Gastrocnemius medialis (tissue), 4 donors: ENCODE measurements around the gene ENTPD5. TPM values are rescaled to one million over a fixed set of nuclear protein-coding genes. Genes with fewer than 3 reads are reported as not detected.
"Not testable (repeated sequence)": the region's sequence is repeated elsewhere in the genome, so short reads cannot be mapped to it uniquely, and the experiment has no call there.

Experiments used
- ATAC-seq, 2 donors: fragments of 150-250 bp; one replicate each; pipeline ENCODE4 v1.9.1; 2016
- DNase-seq, 2 donors: peaks; one replicate each; pipeline ENCODE4 v3.0.0-alpha.2; 2019
- H3K27ac ChIP-seq, 4 donors: fragments of 200-600 bp; sonication (generic); 1 replicate in 1 of 4; 2 replicates in 3 of 4; pipeline ENCODE4 v1.5.1; 2016 to 2018; ENCODE audit warnings: mild to moderate bottlenecking in 2 of 4, moderate library complexity in 1 of 4
- H3K27me3 ChIP-seq, 3 donors: fragments of 200-600 bp; sonication (generic) in 2 of 3; 1 replicate in 1 of 3; 2 replicates in 2 of 3; pipeline versions ENCODE4 v1.5.1 to v1.6.0; 2016 to 2019; ENCODE audit warnings: mild to moderate bottlenecking in 1 of 3, moderate library complexity in 1 of 3
- H3K36me3 ChIP-seq, 2 donors: fragments of 200-600 bp; sonication (generic) in 1 of 2; one replicate each; pipeline ENCODE4 v1.5.1; 2017 to 2018
- H3K4me1 ChIP-seq, 2 donors: fragments of 200-600 bp; sonication (generic) in 1 of 2; one replicate each; pipeline ENCODE4 v1.5.1; 2016 to 2017; ENCODE audit warnings: mild to moderate bottlenecking in 2 of 2
- H3K4me3 ChIP-seq, 4 donors: fragments of 200-600 bp; sonication (generic) in 3 of 4; 1 replicate in 1 of 4; 2 replicates in 3 of 4; pipeline ENCODE4 v1.5.1; 2016 to 2019; ENCODE audit warnings: mild to moderate bottlenecking in 2 of 4
- H3K9me3 ChIP-seq, 3 donors: fragments of 200-600 bp; sonication (generic) in 2 of 3; 1 replicate in 1 of 3; 2 replicates in 2 of 3; pipeline ENCODE4 v1.5.1; 2016 to 2019
- POLR2A ChIP-seq, 2 donors: fragments of 450-650 bp; IDR thresholded peaks; one replicate each; pipeline ENCODE4 v1.6.1; 2017; ENCODE audit warnings: antibody characterized with exemption in 2 of 2, mild to moderate bottlenecking in 2 of 2, moderate library complexity in 2 of 2
- in situ Hi-C, 4 donors: fragments of 200-750 bp; cut with MboI; loops; one replicate each; pipeline versions ENCODE4 v1.15.0 to v1.8.0; 2017; ENCODE audit warnings: low sequenced_read_pairs in 4 of 4
- intact Hi-C: fragments of 100-400 bp; cut with DNase I; formaldehyde crosslinking; loops from one replicate; pipeline ENCODE4 v1.15.1; 2023; ENCODE audit warnings: low total_unique reads
- total RNA-seq, 4 donors: library from RNA; depleted of rRNA; stranded (reverse); fragments of >200 nt; gene quantifications; one replicate each; pipeline versions ENCODE4 v1.1.0 to v1.2.3, GENCODE V29; 2016
- TF ChIP-seq, protein P1 (sequence below), 5 experiments: fragments of 450-650 bp in 3 of 5; fragments of 200-600 bp in 2 of 5; sonication (generic) in 2 of 5; IDR thresholded peaks in 4 of 5; conservative IDR thresholded peaks in 1 of 5; 1 replicate in 4 of 5; 2 replicates in 1 of 5; pipeline ENCODE4 v1.5.1; 2016 to 2019; ENCODE audit warnings: antibody characterized with exemption in 5 of 5, mild to moderate bottlenecking in 3 of 5, moderate library complexity in 3 of 5

Gene ENTPD5
- total RNA-seq, 4 donors from 2014 or later = 5.4 to 10.2 (median 7.3) TPM

- intact Hi-C loops = no loop called here
- Histone ChIP-seq H3K27me3 (no peaks in the 10 kb centered on the region), H3K4me3 (no peak overlapping the region), H3K36me3 (peaks cover 0 to 12% of the 10 kb centered on the region in 2 donors), H3K27ac (no peak overlapping the region), H3K4me1 (no peaks in the 10 kb centered on the region), H3K9me3 (no peaks in the 10 kb centered on the region)
- in situ Hi-C loops = no loop called here
- TF ChIP-seq, protein P1, sequence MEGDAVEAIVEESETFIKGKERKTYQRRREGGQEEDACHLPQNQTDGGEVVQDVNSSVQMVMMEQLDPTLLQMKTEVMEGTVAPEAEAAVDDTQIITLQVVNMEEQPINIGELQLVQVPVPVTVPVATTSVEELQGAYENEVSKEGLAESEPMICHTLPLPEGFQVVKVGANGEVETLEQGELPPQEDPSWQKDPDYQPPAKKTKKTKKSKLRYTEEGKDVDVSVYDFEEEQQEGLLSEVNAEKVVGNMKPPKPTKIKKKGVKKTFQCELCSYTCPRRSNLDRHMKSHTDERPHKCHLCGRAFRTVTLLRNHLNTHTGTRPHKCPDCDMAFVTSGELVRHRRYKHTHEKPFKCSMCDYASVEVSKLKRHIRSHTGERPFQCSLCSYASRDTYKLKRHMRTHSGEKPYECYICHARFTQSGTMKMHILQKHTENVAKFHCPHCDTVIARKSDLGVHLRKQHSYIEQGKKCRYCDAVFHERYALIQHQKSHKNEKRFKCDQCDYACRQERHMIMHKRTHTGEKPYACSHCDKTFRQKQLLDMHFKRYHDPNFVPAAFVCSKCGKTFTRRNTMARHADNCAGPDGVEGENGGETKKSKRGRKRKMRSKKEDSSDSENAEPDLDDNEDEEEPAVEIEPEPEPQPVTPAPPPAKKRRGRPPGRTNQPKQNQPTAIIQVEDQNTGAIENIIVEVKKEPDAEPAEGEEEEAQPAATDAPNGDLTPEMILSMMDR (IDR thresholded peaks at IDR 0.05 in 4 of 5, conservative IDR thresholded peaks at IDR 0.05 in 1 of 5) = no peak
- TF ChIP-seq POLR2A (IDR thresholded peaks at IDR 0.05) = no peak
- no peak for ATAC-seq
- no peak for DNase-seq
Observed at GRCh38 chr14:73991092-73991491, 28.0 kb downstream of the ENTPD5 start.

DNA sequence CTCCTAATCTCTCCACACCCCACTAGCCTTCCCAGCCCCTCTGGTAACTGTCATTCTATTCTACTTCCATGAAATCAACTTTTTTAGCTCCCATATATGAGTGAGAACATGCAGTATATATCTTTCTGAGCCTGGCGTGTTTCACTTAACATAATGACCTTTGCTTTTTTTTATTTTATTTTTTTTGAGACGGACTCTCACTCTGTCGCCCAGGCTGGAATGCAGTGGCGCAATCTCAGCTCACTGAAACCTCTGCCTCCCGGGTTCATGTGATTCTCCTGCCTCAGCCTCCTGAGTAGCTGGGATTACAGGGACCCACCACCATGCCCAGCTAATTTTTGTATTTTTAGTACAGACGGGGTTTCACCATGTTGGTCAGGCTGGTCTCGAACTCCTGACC is 30.4 kb downstream of the ENTPD5 start:
- peaks cover 0 to 21% of the 10 kb centered on the region in 2 donors for H3K36me3 ChIP-seq
- ATAC-seq, in situ Hi-C loops: not testable (repeated sequence)

GRCh38 chr14:73988065-73988464 is 31.0 kb downstream of the ENTPD5 start:
- no peak for ATAC-seq
- DNase-seq = no peak
- Histone ChIP-seq H3K27me3 (no peaks in the 10 kb centered on the region), H3K27ac (no peak overlapping the region), H3K36me3 (peaks cover 0 to 22% of the 10 kb centered on the region in 2 donors), H3K9me3 (no peaks in the 10 kb centered on the region), H3K4me1 (no peaks in the 10 kb centered on the region), H3K4me3 (no peak overlapping the region)
- intact Hi-C loops (no loop called here), in situ Hi-C loops (no loop called here)
- no peak for TF ChIP-seq POLR2A (IDR thresholded peaks at IDR 0.05)
- TF ChIP-seq, protein P1 (IDR thresholded peaks at IDR 0.05 in 4 of 5, conservative IDR thresholded peaks at IDR 0.05 in 1 of 5) = no peak

More for the DNA sequence above, 30.4 kb downstream of the ENTPD5 start:
- DNase-seq, H3K4me1 ChIP-seq, intact Hi-C loops, H3K27ac ChIP-seq, H3K27me3 ChIP-seq, H3K9me3 ChIP-seq, H3K4me3 ChIP-seq: not testable (repeated sequence)

DNA sequence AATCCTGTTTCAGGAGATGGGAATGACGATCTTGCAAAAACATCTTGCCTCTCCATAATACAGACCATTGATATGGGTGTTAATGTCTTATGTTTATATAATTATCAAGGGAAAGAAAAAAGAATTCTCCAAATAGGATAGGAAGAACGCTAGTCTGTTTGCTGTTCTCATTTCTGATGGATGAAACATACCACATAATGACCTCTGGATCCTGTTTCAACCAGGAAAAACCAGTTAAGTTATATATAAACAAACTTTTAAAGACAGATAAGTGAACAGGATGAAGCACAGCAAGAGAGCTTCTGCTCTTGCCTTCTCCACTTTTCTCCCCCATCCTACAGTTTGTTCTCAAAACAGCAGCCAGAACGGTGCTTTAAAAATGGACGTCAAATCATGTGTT is 41.2 kb downstream of the ENTPD5 start:
- ATAC-seq (no peak), DNase-seq (no peak)
- Histone ChIP-seq H3K4me3 (no peak overlapping the region), H3K9me3 (no peaks in the 10 kb centered on the region), H3K36me3 (peaks cover 0 to 7% of the 10 kb centered on the region in 2 donors), H3K27me3 (no peaks in the 10 kb centered on the region), H3K27ac (no peak overlapping the region), H3K4me1 (peaks cover 11 to 13% of the 10 kb centered on the region in 2 donors)
- intact Hi-C loops = no loop called here
- TF ChIP-seq POLR2A (IDR thresholded peaks at IDR 0.05) = no peak
- TF ChIP-seq, protein P1 (IDR thresholded peaks at IDR 0.05 in 4 of 5, conservative IDR thresholded peaks at IDR 0.05 in 1 of 5) = no peak
- in situ Hi-C loops = no loop called here

DNA sequence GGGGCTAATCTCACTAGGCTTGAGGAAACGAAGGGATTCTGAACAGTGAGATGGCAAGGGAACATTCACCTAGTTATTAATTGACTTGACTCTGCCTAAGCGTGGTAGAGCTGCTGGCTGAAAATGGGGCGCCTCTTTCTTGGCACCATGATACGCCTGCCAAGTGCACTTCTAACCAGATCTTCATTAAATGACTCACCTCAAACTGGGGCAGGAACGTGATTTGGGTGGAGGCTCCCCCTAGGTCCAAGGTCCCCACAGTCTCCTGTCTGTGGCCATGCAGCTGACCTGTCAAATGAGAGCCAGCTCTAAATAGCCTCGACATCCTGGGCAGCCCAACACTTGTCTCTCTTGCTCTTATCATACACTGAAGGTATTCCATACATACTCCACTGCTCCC is 43.0 kb downstream of the ENTPD5 start:
- Histone ChIP-seq H3K9me3 (no peaks in the 10 kb centered on the region), H3K4me1 (peaks cover 13 to 15% of the 10 kb centered on the region in 2 donors), H3K27ac (no peak overlapping the region), H3K36me3 (peaks cover 0 to 8% of the 10 kb centered on the region in 2 donors), H3K27me3 (no peaks in the 10 kb centered on the region), H3K4me3 (no peak overlapping the region)
- no peak for TF ChIP-seq POLR2A (IDR thresholded peaks at IDR 0.05)
- TF ChIP-seq, protein P1 (IDR thresholded peaks at IDR 0.05 in 4 of 5, conservative IDR thresholded peaks at IDR 0.05 in 1 of 5) = no peak
- in situ Hi-C loops = no loop called here
- ATAC-seq (no peak), DNase-seq (no peak)
- intact Hi-C loops = no loop called here
